ENCODE results near the gene WDR33.

The WDR33 gene

GRCh38 chr2:127655209-127656073 is 155.5 kb downstream of the WDR33 start:
- no peak for DNase-seq (ENCODE audit: low spot score)

- no peak for DNase-seq (ENCODE audit: low spot score)
Measured at GRCh38 chr2:127654838-127655175, 156.2 kb downstream of the WDR33 start.

- no peak for DNase-seq (ENCODE audit: low spot score)
Measured at GRCh38 chr2:127654084-127654837, 156.7 kb downstream of the WDR33 start.

GRCh38 chr2:127653421-127654083 is 157.4 kb downstream of the WDR33 start:
- no peak for DNase-seq (ENCODE audit: low spot score)

DNA sequence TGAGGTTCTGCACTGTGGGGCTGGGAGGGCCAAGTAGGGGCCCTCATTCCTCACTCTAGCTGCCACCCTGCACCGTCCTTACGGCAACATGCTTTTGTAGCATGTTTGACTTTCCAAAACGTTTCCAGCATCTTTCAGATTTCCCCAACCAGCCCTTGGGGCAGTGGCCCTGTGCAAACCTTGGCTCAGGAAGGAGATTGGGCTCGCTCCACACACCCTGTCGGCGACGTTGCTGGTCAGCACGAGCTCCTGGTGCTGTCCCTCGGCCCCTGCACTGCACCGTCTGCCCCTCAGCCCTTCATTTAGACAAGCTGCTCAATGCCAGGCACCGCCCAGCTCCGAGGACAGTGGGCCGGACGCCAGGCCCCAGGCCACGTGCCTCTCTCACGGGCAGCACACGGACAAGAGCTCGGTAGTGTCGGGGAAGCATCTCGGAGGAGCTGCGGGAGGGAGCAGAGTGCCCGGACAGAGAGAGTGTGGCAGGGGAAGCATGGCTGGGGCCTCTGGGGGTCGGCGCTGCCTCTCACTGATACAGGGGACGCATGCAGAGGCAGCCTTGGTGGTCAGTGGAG is 158.1 kb downstream of the WDR33 start:
- no peak for DNase-seq (ENCODE audit: low spot score)

GRCh38 chr2:127651971-127652550 is 158.9 kb downstream of the WDR33 start:
- no peak for DNase-seq (ENCODE audit: low spot score)

GRCh38 chr2:127651381-127651809 is 159.6 kb downstream of the WDR33 start:
- DNase-seq (ENCODE audit: low spot score) = no peak
